GM21737 (cell line): Measurements from ENCODE around the gene NBEAL1.
"Not testable (repeated sequence)": the region's sequence is repeated elsewhere in the genome, so short reads cannot be mapped to it uniquely, and the experiment has no call there.

ENCODE experiments used
- ATAC-seq: cut with Tn5 transposase; IDR thresholded peaks from one replicate; pipeline ENCODE4 v1.9.1; 2021; ENCODE audit warnings: mild to moderate bottlenecking, moderate library complexity; ENCODE audit not compliant: unreplicated experiment

The NBEAL1 gene

DNA sequence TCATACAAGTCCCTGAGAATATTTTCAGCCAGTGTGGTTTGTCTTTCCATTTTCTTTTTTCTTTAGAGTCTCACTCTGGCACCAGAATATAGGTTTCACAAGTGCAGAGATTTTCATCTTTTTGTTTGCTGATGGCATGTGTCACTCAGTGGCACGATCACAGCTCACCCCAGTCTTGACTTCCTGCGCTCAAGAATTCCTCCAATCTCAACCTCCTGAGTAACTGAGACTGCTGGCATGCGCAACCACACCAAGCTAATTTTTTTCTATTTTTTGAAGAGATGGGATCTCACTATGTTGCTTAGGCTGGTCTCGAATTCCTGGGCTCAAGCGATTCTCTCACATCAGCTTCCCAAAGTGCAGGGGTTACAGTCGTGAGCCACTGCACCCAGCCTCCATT is 23.9 kb downstream of the NBEAL1 start:
- no peak for ATAC-seq

DNA sequence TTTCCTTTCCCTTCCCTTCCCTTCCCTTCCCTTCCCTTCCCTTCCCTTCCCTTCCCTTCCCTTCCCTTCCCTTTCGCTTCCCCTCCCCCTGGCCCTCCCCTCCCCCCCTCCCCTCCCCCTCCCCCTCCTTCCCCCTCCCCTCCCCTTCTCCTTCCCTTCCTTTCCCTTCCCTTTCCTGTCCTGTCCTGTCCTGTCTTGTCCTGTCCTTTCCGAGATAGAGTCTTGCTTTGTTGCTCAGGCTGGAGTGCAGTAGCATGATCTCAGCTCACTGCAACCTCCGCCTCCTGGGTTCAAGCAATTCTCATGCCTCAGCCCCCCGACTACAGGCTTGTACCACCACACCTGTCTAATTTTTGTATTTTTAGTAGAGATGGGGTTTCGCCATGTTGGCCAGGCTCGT is 24.5 kb downstream of the NBEAL1 start:
- not testable (repeated sequence) for ATAC-seq

DNA sequence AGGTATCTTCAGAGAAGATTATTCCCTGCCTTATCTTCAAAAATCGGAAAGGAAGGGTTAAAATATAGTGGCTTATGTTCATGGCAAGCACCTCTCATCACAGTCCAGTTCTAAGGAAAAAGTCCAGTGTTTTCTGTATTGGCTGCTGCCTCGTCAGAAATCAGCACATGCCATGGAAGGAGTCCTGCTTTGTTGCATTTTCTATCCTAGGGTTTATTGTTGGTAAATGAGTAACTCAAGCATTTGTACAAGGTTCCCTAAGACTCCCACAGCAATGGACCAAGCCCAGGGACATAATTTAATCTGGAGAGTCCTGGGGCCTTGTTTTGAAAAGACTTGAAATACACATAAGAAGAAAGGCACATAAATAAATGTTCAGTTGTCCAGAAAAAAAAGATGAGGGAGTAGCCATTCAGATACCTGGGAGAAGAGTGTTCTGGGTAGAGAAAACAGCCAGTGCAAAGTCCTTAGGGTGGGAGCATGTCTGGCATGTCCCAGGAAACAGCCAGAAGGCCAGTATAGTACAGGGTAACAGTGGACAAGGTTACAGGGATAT is 26.4 kb downstream of the NBEAL1 start:
- no peak for ATAC-seq

DNA sequence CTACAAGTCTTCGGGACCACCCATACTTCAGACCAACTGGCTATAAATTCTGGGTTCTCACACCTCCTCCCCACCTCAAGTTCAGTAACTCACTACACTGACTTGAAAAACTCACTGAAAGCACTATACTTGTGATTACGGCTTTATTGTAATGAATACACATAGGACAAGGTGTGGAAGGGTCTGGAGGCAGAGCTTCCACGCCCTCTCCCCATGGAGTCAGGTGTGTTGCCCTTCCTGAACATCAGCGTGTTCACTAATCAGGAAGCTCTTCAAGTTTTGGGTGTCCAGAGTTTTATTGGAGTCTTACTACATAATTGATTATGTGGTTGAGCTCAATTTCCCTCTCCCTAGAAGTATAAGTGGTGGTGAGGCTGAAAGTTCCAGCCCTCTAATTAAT is 27.5 kb downstream of the NBEAL1 start:
- no peak for ATAC-seq

DNA sequence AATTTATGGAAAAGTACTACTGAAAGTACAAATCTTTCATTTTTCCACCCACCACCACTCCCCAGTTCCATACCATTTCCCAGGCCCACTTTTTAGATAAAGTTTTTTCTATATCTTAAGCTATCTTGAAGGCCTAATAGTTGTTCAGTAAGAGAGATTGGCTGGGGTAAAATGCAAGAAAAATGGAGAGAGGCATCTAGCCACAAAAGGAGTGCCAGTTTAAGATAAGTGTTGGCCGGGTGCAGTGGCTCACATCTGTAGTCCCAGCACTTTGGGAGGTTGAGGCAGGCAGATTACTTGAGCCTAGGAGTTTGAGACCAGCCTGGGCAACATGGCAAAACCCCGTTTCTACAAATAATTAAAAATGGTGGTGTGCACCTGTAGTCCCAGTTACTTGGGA is 28.6 kb downstream of the NBEAL1 start:
- no peak for ATAC-seq

DNA sequence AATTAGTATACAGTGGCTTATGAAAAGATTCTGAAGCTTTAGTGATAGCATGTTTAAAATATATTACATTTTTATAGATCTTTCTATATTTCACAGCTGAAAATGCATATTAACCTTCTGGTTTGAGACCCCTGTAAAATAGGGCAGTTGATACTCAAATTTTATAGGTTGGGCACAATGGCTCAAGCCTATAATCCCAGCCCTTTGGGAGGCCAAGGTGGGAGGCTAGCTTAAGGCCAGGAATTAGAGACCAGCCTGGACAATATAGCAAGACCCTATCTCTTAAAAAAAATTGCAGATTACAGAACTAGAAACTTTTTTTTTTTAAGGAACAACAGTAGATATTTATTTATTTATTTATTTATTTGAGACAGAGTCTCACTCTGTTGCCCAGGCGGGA is 31.2 kb downstream of the NBEAL1 start:
- ATAC-seq: no peak

DNA sequence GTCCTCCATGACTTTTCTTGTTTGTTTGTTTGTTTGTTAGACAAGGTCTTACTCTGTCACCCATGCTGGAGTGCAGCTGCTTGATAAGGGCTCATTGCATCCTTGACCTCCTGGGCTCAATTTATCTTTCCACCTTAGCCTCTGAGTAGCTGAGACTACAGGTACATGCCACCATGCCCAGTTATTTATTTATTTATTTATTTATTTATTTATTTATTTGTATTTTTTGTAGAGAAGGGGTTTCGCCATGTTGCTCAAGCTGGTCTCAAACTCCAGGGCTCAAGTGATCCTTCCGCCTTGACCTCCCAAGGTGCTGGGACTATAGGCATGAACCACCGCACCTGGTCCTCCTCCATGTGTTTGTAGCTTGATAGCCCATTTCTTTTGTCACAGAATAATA is 37.9 kb downstream of the NBEAL1 start:
- ATAC-seq: no peak

DNA sequence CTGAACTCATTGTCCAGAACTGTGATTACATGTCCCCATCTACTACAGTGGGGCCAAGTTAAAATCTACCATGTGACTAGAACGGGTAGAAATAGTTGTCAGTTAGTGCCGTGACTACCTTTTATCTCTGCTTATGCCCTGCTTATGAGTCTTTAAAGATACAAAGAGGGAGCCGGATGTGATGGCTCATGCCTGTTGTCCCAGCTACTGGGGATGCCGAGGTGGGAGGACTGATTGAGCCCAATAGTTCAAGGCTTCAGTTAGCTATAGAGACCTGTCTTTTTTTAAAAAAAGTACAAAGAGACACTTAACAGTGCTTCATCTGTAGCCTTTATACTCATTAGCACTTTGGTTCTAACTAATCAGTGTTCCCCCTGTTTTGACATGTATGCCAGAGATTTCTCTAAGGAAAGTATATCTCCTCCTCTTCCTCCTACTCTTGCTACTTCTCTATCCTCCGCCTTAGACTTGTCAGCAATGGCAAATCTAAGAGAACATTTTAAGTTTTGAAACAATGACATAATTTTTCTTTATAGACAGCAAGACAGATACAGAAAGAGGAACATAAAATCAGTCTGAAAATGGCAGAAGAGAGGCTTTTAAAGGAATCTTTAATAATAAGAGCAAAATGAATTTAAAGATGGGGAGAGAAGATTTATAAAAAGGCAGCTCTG is 45.0 kb downstream of the NBEAL1 start:
- ATAC-seq: no peak

DNA sequence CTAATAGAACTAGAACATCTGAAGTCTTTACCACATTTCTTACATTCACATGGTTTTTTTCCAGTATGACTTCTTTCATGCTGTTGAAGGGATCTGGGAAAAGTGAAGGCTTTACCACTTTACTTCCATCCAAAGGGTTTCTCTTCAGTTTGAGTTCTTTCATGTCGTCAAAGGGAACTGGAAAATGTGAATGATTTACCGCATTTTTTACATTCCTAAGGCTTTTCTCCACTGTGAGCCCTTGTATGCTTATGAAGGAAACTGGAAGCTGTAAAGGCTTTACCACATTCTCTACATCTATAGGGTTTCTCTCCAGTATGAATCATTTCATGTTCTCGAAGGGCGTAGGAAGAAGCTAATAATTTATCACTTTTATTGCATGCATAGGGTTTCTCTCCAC is 46.7 kb downstream of the NBEAL1 start:
- ATAC-seq: no peak

DNA sequence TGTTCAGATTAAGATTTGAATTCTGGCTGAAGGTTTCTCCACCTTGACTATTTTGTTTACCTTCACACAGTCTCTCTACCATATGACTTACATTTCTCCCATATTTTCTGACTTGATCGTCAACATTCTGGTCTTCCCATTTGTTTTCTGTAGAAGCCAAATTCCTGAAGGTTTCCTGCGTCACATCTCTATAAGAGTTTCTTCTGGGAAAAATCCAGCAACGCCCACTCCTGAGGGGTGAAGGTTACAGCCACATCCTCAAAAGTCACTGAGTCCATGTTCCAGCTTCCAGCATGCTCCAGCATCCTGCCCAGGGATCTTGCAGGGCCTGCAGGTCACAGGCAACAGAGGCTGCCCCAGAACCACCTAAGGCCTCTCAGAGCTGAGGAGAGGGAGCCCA is 47.5 kb downstream of the NBEAL1 start:
- no peak for ATAC-seq

DNA sequence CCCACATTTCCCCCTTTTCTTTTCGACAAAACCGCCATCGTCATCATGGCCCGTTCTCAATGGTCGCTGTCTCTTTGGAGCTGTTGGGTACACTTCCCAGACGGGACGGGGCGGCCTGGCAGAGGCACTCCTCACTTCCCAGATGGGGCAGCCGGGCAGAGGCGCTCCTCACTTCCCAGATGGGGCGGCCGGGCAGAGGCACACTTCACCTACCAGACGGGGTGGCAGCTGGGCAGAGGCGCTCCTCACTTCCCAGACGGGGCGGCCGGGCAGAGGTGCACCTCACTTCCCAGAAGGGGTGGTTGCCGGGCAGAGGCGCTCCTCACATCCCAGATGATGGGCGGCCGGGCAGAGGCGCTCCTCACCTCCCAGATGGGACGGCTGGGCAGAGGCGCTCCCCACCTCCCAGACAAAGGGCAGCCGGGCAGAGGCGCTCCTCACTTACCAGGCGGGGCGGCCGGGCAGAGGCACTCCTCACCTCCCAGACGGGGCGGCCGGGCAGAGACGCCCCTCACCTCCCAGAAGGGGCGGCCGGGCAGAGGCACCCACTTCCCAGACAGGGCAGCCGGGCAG is 51.9 kb downstream of the NBEAL1 start:
- not testable (repeated sequence) for ATAC-seq

DNA sequence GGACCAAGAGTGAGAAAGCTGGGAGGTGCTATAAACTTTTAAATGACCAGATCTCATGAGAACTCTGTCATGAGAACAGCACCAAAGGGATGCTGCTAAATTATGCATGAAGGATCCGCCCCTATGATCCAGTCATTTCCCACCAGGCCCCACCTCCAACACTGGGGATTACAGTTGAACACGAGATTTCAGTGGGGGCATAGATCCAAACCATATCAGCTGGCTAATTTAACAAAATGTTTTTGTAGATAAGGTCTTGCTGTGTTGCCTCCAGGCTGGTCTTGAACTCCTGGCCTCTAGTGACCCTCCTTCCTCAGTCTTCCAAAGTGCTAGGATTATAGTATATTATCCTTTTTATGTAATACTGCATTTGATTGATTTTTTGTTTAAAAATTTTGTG is 56.0 kb downstream of the NBEAL1 start:
- no peak for ATAC-seq

DNA sequence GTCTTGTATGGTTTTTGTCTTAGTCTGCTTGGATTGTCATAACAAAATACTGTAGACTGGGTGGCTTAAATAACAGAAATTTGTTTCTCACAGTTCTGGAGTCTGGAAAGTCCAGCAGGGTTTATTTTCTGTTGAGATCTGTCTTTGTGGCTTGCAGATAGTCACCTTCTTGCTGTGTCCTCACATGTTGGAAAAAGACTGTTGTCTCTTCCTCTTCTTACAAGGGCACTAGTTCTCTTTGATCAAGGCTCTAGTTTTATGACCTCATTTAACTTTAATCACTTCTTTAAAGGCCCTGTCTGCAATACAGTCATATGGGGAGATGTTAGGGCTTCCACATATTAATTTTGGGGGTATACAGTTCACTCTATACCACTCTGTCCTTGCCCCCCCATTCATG is 56.5 kb downstream of the NBEAL1 start:
- ATAC-seq: no peak

DNA sequence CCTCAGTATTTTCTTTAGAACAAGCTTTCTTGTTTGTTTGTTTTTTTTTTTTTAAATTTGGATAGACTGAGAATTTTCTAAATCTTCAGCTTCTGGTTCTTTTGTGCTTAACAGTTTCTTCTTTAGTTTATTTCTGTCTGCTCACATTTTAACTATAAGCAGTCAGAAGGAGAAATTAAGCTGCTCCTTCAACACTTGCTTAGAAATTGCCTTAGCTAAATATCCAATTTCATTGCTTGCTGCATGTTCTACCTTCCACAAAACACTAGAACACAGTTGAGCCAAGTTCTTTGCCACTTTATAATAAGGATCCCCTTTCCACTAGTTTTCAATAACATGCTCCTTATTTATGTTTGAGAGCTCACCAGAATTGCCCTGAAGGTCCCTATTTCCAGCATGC is 57.7 kb downstream of the NBEAL1 start:
- no peak for ATAC-seq

DNA sequence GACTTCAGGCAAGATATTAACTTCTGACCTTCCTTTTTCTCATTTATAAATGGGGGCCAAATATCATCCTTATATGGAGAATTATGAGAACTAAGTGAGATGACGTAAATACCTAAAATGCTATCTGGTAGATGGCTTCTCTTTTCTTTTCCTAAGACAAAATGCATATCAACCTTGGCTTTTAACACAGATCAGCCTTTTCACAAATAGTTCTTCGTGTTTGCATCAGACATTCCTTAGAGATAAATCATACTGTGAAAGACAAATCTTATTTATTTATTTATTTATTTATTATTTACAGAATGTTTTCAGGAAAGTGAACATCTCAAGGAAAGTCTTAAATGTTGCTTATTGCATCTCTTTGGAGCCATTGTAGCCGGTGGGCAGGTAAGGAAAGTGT is 62.8 kb downstream of the NBEAL1 start:
- no peak for ATAC-seq

DNA sequence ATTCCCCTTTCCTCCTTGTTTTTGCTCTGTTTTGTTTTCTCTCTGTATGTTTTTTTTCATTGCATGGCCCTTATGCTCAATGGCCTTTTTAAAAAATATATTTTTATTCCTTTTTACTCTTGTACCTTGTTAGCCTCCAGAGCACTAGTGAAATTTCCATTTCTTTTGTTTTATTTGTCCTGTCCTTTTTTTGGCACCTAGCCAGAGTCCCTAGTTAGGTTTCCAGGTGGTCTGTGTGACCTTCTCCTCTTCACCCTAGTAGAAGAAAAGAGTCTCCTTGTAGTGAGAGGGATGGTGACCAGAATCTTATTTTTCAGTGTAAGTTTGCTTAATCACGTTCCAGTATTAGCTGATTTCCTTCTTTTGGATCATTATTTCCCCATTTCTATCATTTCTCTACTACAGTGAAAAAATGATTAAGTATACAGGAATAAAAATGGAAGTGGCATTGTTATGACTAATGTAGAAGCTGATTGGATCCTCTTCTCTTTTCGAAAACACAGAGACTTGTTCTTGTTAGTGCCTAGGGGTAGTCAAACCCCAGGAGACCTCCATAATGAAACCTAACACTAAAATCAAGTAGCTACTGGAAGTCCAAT is 65.9 kb downstream of the NBEAL1 start:
- no peak for ATAC-seq

DNA sequence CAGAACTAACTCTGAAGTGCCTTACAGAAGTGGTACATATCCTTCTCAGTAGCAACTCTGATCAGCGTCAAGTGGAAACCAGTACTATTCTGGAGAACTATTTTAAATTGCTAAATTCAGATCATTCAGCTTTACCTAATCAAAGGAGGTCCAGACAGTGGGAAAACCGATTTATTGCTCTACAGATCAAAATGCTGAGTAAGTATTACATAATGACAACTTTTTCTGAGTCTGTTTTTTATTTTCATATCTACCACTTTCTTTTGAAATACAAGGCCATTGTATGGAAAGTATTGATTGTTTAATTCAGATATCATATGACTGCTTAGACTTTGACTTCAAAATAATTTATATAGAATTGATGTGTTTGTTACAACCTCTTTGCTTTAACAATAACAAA is 68.7 kb downstream of the NBEAL1 start:
- no peak for ATAC-seq

DNA sequence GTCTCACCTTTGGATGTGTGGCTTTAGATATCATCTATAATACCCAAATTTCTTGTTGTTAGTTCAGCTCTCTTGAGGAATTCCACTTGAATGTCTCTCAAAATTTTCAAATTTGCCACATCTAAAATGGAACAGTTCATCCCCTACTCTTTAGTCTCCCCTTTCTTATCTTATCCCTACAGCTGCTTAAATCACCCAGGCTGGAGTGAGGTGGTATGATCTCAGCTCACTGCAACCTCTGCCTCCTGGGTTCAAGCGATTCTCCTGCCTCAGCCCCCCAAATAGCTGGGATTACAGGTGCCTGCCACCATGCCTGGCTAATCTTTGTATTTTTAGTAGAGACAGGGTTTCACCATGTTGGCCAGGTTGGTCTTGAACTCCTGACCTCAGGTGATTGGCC is 71.7 kb downstream of the NBEAL1 start:
- ATAC-seq: not testable (repeated sequence)

DNA sequence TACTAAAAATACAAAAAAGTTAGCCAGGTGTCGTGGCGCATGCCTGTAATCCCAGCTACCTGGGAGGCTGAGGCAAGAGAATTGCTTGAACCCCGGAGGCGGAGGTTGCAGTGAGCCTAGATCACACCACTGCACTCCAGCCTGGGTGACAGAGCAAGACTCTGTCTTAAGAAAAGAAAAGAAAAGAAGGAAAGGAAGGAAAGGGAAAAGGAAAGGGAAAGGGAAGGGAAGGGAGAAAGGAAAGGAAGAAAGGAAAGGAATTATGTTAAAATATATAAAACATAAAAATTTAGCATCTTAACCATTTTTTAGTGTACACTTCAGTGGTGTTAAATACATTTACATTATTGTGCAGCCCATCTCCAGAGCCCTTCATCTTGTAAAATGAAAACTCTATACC is 76.0 kb downstream of the NBEAL1 start:
- ATAC-seq: not testable (repeated sequence)

DNA sequence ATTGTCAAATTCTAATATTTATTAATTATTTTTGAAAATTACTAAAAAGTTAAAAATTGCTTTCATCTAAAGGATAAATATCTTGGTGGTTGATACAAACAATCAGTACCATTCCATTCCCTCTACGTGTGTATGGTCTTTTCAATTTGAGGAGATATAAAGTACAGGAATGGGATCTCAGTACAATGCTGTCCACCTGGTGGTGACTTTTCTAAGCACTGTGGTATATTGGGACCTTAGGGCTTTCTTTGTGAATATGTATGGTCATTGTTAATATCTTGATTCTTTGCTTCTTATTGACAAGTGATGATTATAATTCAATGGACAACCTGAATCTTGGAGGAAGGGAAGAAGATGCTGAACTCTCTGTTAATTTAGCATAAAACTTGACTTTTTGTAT is 83.1 kb downstream of the NBEAL1 start:
- no peak for ATAC-seq

DNA sequence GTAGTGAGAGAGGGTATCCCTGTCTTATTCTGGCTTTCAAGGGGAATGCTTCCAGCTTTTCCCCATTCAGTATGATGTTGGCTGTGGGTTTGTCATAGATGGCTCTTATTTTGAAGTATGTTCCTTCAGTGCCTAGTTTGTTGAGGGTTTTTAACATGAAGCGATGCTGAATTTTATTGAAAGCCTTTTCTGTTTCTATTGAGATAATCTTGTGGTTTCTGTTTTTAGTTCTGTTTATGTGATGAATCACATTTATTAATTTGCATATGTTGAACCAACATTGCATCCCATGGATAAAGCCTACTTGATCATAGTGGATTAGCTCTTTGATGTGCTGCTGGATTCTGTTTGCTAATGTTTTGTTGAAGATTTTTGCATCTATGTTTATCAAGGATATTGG is 87.7 kb downstream of the NBEAL1 start:
- ATAC-seq: not testable (repeated sequence)

DNA sequence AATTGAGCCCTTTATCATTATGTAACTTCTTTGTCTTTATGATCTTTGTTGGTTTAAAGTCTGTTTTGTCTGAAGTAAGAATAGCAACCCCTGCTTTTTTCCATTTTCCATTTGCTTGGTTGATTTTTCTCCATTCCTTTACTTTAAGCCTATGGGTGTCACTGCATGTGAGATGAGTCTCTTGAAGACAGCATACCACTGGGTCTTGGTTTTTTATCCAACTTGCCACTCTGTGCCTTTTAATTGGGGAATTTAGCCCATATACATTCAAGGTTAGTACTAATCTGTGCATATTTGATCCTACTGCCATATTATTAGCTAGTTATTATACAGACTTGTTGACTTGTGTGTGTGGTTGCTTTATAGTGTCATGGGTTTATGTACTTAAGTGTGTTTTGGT is 89.6 kb downstream of the NBEAL1 start:
- ATAC-seq: no peak
